ENCODE data around the gene RPRML. TPM values are rescaled to one million over a fixed set of nuclear protein-coding genes. Genes with fewer than 3 reads are reported as not detected.

The RPRML gene
- 0.45 to 1.1 TPM (median 0.75 TPM) in 5 replicates for total RNA-seq (2022; extraction: Qiagen RNA extraction)

DNA sequence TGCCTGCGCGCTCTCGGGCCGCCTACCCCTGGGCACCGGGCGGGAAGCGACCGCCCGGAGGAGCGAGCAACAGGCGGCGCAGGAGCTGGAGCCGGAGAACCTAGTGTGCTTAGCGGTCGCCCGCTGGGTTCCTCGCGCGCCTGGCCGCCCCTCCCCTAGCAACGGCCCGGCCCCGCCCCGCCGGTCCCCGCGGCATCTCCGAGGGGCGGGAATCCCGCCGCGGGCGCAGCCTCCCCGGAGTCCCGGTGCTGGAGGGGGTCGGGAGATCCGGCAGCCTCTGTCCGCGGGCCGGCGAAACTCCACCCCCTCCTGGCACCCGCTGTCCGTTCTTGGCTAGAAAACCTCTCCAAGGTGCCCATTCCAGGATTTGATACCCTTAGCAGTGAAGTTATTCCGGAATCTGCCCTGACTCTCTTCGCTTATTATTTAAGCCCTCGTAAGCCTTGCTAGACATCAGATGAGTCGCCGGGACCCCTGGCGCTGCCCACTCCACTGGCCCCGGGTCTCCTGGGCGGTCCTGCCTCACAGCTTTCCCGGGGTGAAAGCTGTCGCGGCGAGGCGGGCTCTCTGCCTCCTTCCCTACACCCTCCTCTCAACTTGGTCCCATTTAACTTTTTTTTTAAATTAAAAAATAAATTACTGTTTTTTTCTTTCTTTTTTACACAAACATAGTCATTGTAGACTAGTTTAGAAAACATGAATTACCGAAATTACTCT, at the start of gene RPRML:
TSS of gene RPRML (minus strand) at position 107 of the 717 bp plus-strand sequence. CDS start 246 bp downstream, outside the sequence.

Other genes starting within 250 kb of the RPRML start
- gene WNT3, start 160.6 kb downstream of the RPRML start, total RNA-seq (2022; extraction: Qiagen RNA extraction): 4.2 to 5.6 TPM (median 5.0 TPM) in 5 replicates
- gene WNT9B, start 127.7 kb downstream of the RPRML start, total RNA-seq (2022; extraction: Qiagen RNA extraction): not detected in 5 replicates
- 35.9 to 41.0 TPM (median 40.6 TPM) in 5 replicates for gene GOSR2, start 56.1 kb downstream of the RPRML start, total RNA-seq (2022; extraction: Qiagen RNA extraction)
- 66.6 to 87.6 TPM (median 76.4 TPM) in 5 replicates for gene CDC27, start 210.0 kb upstream of the RPRML start, total RNA-seq (2022; extraction: Qiagen RNA extraction)
- gene MYL4, start 230.1 kb upstream of the RPRML start, total RNA-seq (2022; extraction: Qiagen RNA extraction): 0.18 to 0.23 TPM in 2 of 5 replicates, not detected in the others